Measurements from ENCODE around the gene TNK1. TPM values are rescaled to one million over a fixed set of nuclear protein-coding genes. Genes with fewer than 3 reads are reported as not detected.

Gene TNK1
- total RNA-seq, 1 donor from 2014 or later, result 5.8 TPM

DNA sequence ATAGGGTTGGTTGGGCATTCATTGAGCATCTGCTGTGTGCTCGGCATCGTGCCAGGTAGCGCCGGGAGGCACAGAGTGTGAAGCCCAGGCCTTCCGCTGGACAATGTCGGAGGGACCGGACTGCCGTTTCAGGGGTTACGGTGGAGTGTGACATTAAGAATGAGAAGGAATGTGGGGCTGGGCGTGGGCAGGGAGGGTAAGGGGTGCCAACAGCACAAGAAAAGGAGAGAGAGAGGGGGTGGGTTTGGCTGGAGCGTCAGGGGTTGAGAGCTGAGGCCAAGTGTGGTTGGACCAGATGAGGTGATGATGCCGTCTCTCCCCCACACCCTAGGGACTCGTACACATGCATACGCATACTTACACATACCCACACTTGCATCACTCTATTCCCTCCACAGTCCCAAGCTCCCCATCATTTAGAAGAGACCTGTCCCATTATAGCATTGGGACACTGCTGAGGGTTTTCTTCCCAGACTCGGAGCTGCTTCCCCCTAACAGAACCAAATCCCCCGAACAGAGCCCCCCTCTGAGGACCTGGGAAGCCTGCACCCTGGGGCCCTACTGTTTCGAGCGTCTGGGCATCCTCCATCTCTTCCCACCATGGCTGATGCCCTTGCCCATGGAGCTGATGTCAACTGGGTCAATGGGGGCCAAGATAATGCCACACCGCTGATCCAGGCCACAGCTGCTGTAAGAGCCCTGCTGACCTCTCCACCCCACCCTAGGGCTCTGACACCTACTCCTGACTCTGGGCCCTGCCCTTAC lies 32.2 kb upstream of the TNK1 start:
- intact Hi-C loops (cut with DNase I), result no loop called here
- no peak for TF ChIP-seq CTCF (IDR thresholded peaks at IDR 0.05)
- Histone ChIP-seq H3K4me3 (no peak overlapping the region), H3K27ac (no peak overlapping the region), H3K27me3 (no peaks in the 10 kb centered on the region), H3K9me3 (no peaks in the 10 kb centered on the region), H3K36me3 (no peaks in the 10 kb centered on the region), H3K4me1 (peaks cover 22% of the 10 kb centered on the region)
- peak; percentile 67 for DNase-seq
- ATAC-seq, result no peak

- Histone ChIP-seq H3K36me3 (no peaks in the 10 kb centered on the region), H3K27ac (peak within 1 kb of the TSS; percentile 98), H3K9me3 (no peaks in the 10 kb centered on the region), H3K4me1 (peaks cover 33% of the 10 kb centered on the region), H3K27me3 (no peaks in the 10 kb centered on the region), H3K4me3 (peak within 1 kb of the TSS; percentile 94)
- intact Hi-C loops (cut with DNase I), result no loop called here
- ATAC-seq (peak; percentile 85), DNase-seq (peak; percentile 97)
- no peak for TF ChIP-seq CTCF (IDR thresholded peaks at IDR 0.05)
Measured at GRCh38 chr17:7351665-7352502, 29.0 kb upstream of the TNK1 start, which contains the start of gene KCTD11. Gene KCTD11 (plus strand): TSS chr17:7352162.

GRCh38 chr17:7352503-7352889 lies 28.4 kb upstream of the TNK1 start:
- intact Hi-C loops (cut with DNase I), result no loop called here
- DNase-seq (no peak), ATAC-seq (no peak)
- Histone ChIP-seq H3K4me1 (peaks cover 33% of the 10 kb centered on the region), H3K27ac (peak overlapping the region; percentile 98), H3K4me3 (peak overlapping the region; percentile 94), H3K27me3 (no peaks in the 10 kb centered on the region), H3K9me3 (no peaks in the 10 kb centered on the region), H3K36me3 (no peaks in the 10 kb centered on the region)
- TF ChIP-seq CTCF (IDR thresholded peaks at IDR 0.05), result peak; percentile 54

- ATAC-seq (no peak), DNase-seq (peak; percentile 70)
- Histone ChIP-seq H3K4me3 (peak overlapping the region; percentile 94), H3K4me1 (peaks cover 33% of the 10 kb centered on the region), H3K36me3 (no peaks in the 10 kb centered on the region), H3K27ac (no peak overlapping the region), H3K9me3 (no peaks in the 10 kb centered on the region), H3K27me3 (no peaks in the 10 kb centered on the region)
- intact Hi-C loops (cut with DNase I), result no loop called here
- no peak for TF ChIP-seq CTCF (IDR thresholded peaks at IDR 0.05)
Measured at GRCh38 chr17:7352910-7353635, 27.8 kb upstream of the TNK1 start.

DNA sequence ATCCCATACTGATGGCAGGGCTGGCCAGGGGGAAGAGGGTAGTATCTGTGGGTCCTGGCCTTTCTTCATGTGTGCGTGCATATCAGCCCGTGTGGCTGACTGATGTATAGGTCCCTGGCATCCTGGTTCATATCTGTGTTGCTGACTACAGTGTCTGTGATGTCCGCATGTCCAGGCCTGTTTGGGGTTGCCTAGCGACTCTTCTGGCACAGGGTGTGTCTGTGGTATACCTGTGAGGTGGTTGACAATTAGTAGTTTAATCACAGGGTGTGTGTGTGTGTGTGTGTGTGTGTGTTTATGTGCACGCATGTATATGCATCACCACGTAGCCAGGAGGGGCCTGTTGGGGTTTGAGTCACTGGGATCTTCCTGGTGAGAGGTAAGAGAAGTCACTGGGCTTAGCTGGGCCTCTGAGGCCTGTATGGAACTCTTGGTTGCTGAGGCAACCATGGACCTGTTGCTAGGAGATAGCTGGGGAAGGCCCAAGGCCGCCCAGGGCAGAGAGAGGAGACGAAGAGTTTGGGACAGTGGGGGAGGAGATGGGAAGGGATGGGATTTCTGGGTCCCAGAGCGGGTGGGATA lies 26.5 kb upstream of the TNK1 start:
- Histone ChIP-seq H3K36me3 (no peaks in the 10 kb centered on the region), H3K27ac (no peak overlapping the region), H3K4me1 (peaks cover 32% of the 10 kb centered on the region), H3K9me3 (no peaks in the 10 kb centered on the region), H3K27me3 (no peaks in the 10 kb centered on the region), H3K4me3 (no peak overlapping the region)
- no peak for TF ChIP-seq CTCF (IDR thresholded peaks at IDR 0.05)
- no peak for DNase-seq
- intact Hi-C loops (cut with DNase I), result no loop called here
- no peak for ATAC-seq
